OCI-LY7 (cell line): ENCODE measurements around the gene NFIA.

ENCODE experiments used
- EZH2phosphoT487 ChIP-seq: fragments of 200-600 bp; sonication (generic); IDR thresholded peaks from 2 replicates; pipeline ENCODE4 v1.6.1; 2018; ENCODE audit warnings: low read depth, borderline replicate concordance, mild to moderate bottlenecking, mixed run types, antibody characterized with exemption, low read length, moderate library complexity, mixed read lengths
- TF ChIP-seq, protein P1 (sequence below): fragments of 200-600 bp; sonication (generic); conservative IDR thresholded peaks from 2 replicates; pipeline ENCODE4 v1.5.1; 2014; ENCODE audit warnings: mild to moderate bottlenecking, antibody characterized with exemption, low read length, moderate library complexity, mixed read lengths

- TF ChIP-seq, protein P1, sequence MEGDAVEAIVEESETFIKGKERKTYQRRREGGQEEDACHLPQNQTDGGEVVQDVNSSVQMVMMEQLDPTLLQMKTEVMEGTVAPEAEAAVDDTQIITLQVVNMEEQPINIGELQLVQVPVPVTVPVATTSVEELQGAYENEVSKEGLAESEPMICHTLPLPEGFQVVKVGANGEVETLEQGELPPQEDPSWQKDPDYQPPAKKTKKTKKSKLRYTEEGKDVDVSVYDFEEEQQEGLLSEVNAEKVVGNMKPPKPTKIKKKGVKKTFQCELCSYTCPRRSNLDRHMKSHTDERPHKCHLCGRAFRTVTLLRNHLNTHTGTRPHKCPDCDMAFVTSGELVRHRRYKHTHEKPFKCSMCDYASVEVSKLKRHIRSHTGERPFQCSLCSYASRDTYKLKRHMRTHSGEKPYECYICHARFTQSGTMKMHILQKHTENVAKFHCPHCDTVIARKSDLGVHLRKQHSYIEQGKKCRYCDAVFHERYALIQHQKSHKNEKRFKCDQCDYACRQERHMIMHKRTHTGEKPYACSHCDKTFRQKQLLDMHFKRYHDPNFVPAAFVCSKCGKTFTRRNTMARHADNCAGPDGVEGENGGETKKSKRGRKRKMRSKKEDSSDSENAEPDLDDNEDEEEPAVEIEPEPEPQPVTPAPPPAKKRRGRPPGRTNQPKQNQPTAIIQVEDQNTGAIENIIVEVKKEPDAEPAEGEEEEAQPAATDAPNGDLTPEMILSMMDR = no peak
- no peak for TF ChIP-seq EZH2phosphoT487
Measured at GRCh38 chr1:61501971-61502916, 419.9 kb downstream of the NFIA start.
